Activated T-helper 1 cell treated with anti-CD3 and anti-CD28 coated beads, Interleukin-12 subunit alpha, Interleukin-12 subunit beta, Interleukin-2, Interleukin-4 antibody, amounts not matched to agents 30 ng/mL and 10 ng/mL and 1 ng/mL, durations not matched to agents 14 hours and 24 hours and 36 hours (primary cell): ENCODE data around the gene ZBTB32. TPM values are rescaled to one million over a fixed set of nuclear protein-coding genes. Genes with fewer than 3 reads are reported as not detected.

Source experiments
- DNase-seq: peaks from one replicate; pipeline ENCODE4 v3.0.0; 2021; ENCODE audit warnings: low spot score
- H3K27ac Mint-ChIP-seq: one replicate; pipeline ENCODE4 v1.8.0; 2021; ENCODE audit warnings: mild to moderate bottlenecking, mixed read lengths
- H3K27me3 Mint-ChIP-seq: one replicate; pipeline ENCODE4 v1.8.0; 2022; ENCODE audit warnings: mild to moderate bottlenecking, moderate library complexity, mixed read lengths; ENCODE audit not compliant: insufficient read depth
- H3K36me3 Mint-ChIP-seq: one replicate; pipeline ENCODE4 v1.8.0; 2021; ENCODE audit warnings: low read depth, mixed read lengths
- H3K4me1 Mint-ChIP-seq: one replicate; pipeline ENCODE4 v1.8.0; 2021; ENCODE audit warnings: low read depth, mixed read lengths
- H3K4me3 Mint-ChIP-seq: one replicate; pipeline ENCODE4 v1.8.0; 2021; ENCODE audit warnings: mild to moderate bottlenecking, moderate library complexity, mixed read lengths
- H3K9me3 Mint-ChIP-seq: one replicate; pipeline ENCODE4 v1.8.0; 2021; ENCODE audit warnings: mixed read lengths
- intact Hi-C: fragments of 100-400 bp; cut with micrococcal nuclease; formaldehyde crosslinking; loops from one replicate; pipeline ENCODE4 v1.15.1; 2024
- total RNA-seq: library from RNA; stranded (reverse); gene quantifications from 2 replicates; pipeline ENCODE4 v1.2.3, GENCODE V29; 2022

The ZBTB32 gene
- total RNA-seq, 1 donor from 2014 or later = 126 TPM

DNA sequence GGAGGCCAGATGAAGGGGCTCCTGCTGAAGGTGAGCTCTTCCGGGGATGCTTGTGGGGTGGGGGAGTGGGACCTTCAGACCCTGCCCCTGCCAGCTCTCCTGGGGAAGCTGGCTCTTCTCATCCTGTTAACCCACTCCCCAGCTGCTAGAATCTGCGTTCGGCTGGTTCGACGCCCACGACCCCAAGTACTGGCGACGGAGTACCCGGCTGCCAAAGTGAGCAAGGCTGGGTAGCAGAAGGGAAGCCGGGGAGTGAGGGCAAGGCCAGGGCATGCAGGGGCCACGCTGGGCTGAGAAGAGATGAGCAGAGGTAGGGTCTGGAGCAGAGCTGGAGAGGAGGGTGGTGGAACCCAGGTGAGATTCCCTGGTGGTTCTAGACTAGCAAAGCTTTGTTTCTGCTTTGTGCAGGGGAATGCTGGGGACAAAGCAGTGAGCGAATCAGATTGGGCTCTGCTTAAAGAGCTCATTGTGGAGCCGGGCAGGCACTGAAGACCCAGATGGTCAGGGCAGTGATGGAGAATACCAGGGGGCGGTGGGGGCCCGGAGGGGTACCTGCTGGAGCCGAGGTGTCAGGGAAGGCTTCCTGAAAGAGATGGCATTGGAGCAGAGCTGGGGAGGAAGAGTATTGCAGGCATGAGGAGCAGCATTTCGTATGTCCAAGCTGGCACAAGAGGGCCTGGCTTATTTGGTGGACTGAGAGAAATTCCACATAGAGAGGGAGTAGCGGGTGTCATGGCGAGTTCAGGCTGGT lies 23.8 kb downstream of the ZBTB32 start:
- Mint-ChIP-seq H3K27me3 (no peaks in the 10 kb centered on the region), H3K4me3 (no peak overlapping the region), H3K27ac (no peak overlapping the region), H3K36me3 (peaks cover 63% of the 10 kb centered on the region), H3K4me1 (no peaks in the 10 kb centered on the region), H3K9me3 (no peaks in the 10 kb centered on the region)
- intact Hi-C loops = no loop called here
- no peak for DNase-seq

DNA sequence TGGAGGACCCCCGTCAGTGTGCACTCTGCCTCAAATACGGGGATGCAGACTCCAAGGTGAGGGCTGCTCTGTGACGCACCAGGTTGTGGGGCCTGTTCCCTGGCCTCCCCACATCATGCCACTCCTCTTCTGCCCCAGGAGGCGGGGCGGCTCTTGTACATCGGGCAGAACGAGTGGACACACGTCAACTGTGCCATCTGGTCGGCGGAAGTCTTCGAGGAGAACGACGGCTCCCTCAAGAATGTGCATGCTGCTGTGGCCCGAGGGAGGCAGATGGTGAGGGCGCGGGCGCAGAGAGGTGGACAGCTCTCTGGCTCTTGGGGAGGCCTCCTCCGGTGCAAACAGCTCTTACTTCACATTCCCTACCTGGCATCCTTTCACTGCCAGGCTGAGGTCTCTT lies 24.7 kb downstream of the ZBTB32 start:
- Mint-ChIP-seq H3K4me1 (no peaks in the 10 kb centered on the region), H3K36me3 (peaks cover 61% of the 10 kb centered on the region), H3K9me3 (no peaks in the 10 kb centered on the region)

DNA sequence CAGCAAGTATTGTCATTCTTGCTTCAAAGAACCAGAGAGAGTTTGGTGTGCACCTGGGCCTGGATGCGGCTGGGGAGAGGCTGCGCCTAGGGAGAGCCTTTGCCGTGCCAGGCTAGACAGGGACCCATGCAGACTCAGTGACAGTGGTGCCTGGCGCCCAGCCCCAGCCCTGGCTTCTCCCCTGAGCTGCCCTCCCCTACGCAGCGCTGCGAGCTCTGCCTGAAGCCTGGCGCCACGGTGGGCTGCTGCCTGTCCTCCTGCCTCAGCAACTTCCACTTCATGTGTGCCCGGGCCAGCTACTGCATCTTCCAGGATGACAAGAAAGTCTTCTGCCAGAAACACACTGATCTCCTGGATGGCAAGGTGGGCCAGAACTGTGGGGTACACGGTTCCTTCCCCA lies 25.4 kb downstream of the ZBTB32 start:
- Mint-ChIP-seq H3K4me3 (no peak overlapping the region), H3K4me1 (no peaks in the 10 kb centered on the region), H3K9me3 (no peaks in the 10 kb centered on the region), H3K27ac (no peak overlapping the region), H3K36me3 (peaks cover 62% of the 10 kb centered on the region), H3K27me3 (no peaks in the 10 kb centered on the region)
- DNase-seq = no peak
- intact Hi-C loops = no loop called here

More for the DNA sequence above, 24.7 kb downstream of the ZBTB32 start:
- Mint-ChIP-seq H3K4me3 (no peak overlapping the region), H3K27me3 (no peaks in the 10 kb centered on the region), H3K27ac (no peak overlapping the region)
- intact Hi-C loops = no loop called here
- DNase-seq = no peak

DNA sequence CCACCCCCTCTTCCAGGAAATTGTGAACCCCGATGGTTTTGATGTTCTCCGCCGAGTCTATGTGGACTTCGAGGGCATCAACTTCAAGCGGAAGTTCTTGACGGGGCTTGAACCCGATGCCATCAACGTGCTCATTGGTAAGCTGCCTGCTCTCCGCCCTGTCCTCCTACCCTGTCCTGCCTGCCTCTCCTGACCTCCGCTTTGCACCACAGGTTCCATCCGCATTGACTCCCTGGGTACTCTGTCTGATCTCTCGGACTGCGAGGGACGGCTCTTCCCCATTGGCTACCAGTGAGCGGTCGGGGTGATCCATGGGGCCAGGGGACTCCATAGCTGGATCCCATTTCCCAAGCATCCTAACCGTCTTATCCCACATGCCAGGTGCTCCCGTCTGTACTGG lies 26.0 kb downstream of the ZBTB32 start:
- intact Hi-C loops = no loop called here
- no peak overlapping the region for H3K4me3 Mint-ChIP-seq
- H3K36me3 Mint-ChIP-seq = peaks cover 60% of the 10 kb centered on the region
- no peaks in the 10 kb centered on the region for H3K4me1 Mint-ChIP-seq
- DNase-seq = no peak
- H3K27me3 Mint-ChIP-seq = no peaks in the 10 kb centered on the region
- H3K27ac Mint-ChIP-seq = no peak overlapping the region
- H3K9me3 Mint-ChIP-seq = no peaks in the 10 kb centered on the region

DNA sequence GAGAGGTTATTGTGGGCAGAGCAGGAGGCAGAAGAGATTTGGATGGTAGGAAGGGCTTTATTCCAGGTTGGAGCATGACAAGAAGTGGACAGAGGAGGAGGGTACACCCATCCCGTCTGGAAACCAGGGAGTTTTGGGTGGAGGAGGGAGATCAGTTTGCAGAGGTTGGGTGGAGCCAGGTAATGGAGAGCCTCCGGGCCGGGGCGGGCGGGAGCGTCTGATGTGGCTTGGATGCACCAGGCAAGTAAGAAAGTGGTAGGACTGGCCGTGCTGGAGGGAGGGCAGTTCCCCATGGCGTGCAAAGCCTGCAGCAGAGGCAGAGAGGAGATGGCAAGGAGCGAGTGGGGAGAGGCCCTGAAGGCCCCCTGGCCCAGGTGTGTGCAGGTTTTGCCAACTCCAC lies 27.0 kb downstream of the ZBTB32 start:
- DNase-seq = no peak
- Mint-ChIP-seq H3K27me3 (no peaks in the 10 kb centered on the region), H3K27ac (no peak overlapping the region), H3K4me3 (no peak overlapping the region), H3K9me3 (no peaks in the 10 kb centered on the region), H3K4me1 (no peaks in the 10 kb centered on the region), H3K36me3 (peaks cover 58% of the 10 kb centered on the region)
- intact Hi-C loops = no loop called here

DNA sequence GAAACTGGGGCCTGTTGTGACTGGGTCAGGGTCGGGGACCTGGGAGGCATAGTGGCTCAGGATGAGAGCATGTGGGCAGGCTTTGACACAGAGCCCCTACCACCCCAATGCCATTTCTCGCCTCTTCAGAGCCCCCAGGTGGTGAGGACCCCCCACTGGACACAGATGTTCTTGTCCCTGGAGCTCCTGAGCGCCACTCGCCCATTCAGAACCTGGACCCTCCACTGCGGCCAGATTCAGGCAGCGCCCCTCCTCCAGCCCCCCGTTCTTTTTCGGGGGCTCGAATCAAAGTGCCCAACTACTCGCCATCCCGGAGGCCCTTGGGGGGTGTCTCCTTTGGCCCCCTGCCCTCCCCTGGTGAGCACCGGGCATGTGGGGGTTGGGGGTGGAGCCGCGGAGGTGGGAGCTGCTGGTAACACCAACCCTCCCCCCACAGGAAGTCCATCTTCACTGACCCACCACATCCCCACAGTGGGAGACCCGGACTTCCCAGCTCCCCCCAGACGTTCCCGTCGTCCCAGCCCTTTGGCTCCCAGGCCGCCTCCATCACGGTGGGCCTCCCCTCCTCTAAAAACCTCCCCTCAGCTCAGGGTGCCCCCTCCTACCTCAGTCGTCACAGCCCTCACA lies 27.5 kb downstream of the ZBTB32 start:
- no peak for DNase-seq
- Mint-ChIP-seq H3K27me3 (no peaks in the 10 kb centered on the region), H3K4me1 (no peaks in the 10 kb centered on the region), H3K9me3 (no peaks in the 10 kb centered on the region), H3K27ac (no peak overlapping the region), H3K36me3 (peaks cover 59% of the 10 kb centered on the region), H3K4me3 (no peak overlapping the region)
- intact Hi-C loops = no loop called here

DNA sequence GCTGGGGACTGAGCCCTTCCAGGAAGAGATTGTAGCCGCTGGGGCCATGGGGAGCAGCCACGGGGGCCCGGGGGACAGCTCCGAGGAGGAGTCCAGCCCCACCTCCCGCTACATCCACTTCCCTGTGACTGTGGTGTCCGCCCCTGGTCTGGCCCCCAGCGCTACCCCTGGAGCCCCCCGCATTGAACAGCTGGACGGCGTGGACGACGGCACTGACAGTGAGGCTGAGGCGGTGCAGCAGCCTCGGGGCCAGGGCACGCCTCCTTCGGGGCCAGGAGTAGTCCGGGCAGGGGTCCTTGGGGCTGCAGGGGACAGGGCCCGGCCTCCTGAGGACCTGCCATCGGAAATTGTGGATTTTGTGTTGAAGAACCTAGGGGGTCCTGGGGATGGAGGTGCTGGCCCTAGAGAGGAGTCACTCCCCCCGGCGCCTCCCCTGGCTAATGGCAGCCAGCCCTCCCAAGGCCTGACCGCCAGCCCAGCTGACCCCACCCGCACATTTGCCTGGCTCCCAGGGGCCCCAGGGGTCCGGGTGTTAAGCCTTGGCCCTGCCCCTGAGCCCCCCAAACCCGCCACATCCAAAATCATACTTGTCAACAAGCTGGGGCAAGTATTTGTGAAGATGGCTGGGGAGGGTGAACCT lies 28.3 kb downstream of the ZBTB32 start:
- H3K36me3 Mint-ChIP-seq = peaks cover 60% of the 10 kb centered on the region
- H3K27me3 Mint-ChIP-seq = no peaks in the 10 kb centered on the region
- no peak overlapping the region for H3K27ac Mint-ChIP-seq
- no peak overlapping the region for H3K4me3 Mint-ChIP-seq
- no peaks in the 10 kb centered on the region for H3K9me3 Mint-ChIP-seq
- no peaks in the 10 kb centered on the region for H3K4me1 Mint-ChIP-seq
- intact Hi-C loops = no loop called here
- DNase-seq = no peak

DNA sequence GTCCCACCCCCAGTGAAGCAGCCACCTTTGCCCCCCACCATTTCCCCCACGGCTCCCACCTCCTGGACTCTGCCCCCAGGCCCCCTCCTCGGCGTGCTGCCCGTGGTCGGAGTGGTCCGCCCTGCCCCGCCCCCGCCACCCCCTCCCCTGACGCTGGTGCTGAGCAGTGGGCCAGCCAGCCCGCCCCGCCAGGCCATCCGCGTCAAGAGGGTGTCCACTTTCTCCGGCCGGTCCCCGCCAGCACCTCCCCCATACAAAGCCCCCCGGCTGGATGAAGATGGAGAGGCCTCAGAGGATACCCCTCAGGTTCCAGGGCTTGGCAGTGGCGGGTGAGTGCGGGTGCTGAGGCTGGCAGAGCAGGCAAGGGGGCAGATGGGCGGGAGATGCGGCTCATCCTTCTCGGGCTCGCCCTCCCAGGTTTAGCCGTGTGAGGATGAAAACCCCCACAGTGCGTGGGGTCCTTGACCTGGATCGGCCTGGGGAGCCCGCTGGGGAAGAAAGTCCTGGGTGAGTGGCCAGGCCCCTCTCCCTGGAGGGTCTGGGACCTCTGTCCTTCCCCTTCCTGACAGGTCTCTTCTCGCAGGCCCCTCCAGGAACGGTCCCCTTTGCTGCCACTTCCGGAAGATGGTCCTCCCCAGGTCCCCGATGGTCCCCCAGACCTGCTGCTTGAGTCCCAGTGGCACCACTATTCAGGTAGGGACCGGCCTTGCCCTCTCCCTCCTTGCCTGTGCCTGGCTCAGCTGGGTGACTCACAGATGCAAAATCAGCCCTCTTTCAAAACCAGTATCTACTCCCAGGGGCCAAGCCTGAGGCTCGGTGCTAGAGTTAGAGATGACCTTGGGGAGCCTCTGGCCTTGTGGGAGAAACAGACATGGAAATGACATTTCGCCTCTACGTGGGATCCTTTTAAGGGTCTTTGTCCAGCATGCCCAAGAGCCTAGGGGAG lies 29.1 kb downstream of the ZBTB32 start:
- no peak overlapping the region for H3K27ac Mint-ChIP-seq
- DNase-seq = no peak
- intact Hi-C loops = no loop called here
- H3K9me3 Mint-ChIP-seq = no peaks in the 10 kb centered on the region
- no peaks in the 10 kb centered on the region for H3K4me1 Mint-ChIP-seq
- no peaks in the 10 kb centered on the region for H3K27me3 Mint-ChIP-seq
- peaks cover 59% of the 10 kb centered on the region for H3K36me3 Mint-ChIP-seq
- H3K4me3 Mint-ChIP-seq = no peak overlapping the region

DNA sequence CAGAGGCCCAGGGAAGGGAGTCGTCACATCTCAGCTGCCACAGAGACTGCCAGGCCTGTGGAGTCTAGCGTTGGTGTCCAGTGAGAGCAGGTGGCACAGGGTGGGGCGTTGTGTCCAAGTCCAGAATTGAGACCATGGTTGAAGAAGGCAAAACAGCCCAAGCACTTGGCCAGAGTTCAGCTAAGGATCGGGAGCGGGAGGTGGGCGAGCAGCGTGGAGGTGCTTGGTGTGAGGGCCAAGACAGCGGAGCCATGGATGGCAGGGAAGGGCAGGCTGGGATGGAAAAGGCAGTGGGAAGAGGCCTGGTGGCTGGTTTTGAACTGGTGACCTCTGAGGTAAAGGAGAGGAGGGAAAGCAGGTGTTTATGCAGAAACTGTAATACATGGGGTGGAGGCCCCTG lies 29.9 kb downstream of the ZBTB32 start:
- Mint-ChIP-seq H3K4me3 (no peak overlapping the region), H3K27ac (no peak overlapping the region), H3K36me3 (peaks cover 60% of the 10 kb centered on the region), H3K9me3 (no peaks in the 10 kb centered on the region), H3K27me3 (no peaks in the 10 kb centered on the region), H3K4me1 (no peaks in the 10 kb centered on the region)
- intact Hi-C loops = no loop called here
- DNase-seq = no peak

DNA sequence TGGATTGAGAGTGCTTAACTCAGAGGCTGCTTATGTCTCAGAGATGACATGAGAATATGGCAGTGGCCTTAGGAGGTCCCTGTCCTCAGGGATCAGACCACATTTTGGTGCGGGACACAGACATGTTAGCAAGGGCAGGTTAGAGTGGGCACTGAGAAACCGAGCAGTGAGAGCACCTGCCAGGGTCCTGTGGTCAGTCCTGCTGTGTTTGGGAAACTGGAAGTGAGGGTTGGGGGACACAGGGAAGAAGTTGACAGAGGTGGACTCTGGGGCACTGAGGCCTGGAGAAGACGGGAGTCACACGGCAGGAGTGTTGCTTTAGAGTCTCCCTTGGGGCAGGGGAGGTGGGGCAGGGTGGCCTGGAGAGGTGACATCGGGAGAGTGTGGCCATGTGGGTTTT lies 30.5 kb downstream of the ZBTB32 start:
- intact Hi-C loops = no loop called here
- Mint-ChIP-seq H3K9me3 (no peaks in the 10 kb centered on the region), H3K27me3 (no peaks in the 10 kb centered on the region), H3K4me1 (no peaks in the 10 kb centered on the region), H3K4me3 (no peak overlapping the region), H3K36me3 (peaks cover 56% of the 10 kb centered on the region), H3K27ac (no peak overlapping the region)
- DNase-seq = no peak

DNA sequence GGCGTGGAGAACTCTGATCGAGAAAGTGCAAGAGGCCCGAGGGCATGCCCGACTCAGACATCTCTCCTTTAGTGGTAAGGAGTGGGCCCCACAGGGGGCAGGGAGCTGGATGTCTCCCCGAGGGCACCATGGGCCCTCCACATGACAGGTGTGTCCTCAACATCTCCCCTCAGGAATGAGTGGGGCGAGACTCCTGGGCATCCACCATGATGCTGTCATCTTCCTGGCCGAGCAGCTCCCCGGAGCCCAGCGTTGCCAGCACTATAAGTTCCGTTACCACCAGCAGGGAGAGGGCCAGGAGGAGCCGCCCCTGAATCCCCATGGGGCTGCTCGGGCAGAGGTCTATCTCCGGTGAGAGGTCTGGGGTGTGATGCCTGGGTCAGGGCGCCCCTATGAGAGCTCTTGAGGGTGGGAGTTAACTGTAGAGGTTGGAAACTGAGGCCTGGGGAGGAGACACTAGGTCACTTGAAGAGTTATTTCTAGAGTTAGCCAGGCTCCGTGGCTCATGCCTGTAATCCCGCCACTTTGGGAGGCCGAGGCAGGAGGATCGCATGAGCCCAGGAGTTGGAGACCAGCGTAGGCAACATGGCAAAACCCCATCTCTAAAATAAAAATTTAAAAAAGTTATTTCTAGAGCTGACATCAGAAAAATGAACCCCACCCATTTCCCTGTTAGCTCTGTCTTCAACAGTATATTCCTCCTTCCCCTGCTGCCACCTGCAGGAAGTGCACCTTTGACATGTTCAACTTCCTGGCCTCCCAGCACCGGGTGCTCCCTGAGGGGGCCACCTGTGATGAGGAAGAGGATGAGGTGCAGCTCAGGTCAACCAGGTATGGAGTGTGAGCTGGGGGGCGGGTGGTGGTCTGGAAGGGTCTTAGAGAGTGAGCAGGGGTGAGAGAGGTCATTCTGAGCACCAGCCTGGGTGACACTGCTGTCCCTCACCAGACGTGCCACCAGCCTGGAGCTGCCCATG lies 32.8 kb downstream of the ZBTB32 start:
- Mint-ChIP-seq H3K4me1 (peaks cover 3% of the 10 kb centered on the region), H3K27me3 (no peaks in the 10 kb centered on the region), H3K9me3 (no peaks in the 10 kb centered on the region), H3K27ac (no peak overlapping the region), H3K36me3 (peaks cover 45% of the 10 kb centered on the region), H3K4me3 (peak overlapping the region; percentile 32)
- intact Hi-C loops = no loop called here
- no peak for DNase-seq
